ENCODE data around the gene MR1. TPM values are rescaled to one million over a fixed set of nuclear protein-coding genes. Genes with fewer than 3 reads are reported as not detected.

Gene MR1
- total and polyA plus RNA-seq, 9 of the 15 experiments (the other 6 are each of a cell fraction or from before 2014, with no cell fraction given), result 9.7 to 21.7 (median 15.6) TPM

DNA sequence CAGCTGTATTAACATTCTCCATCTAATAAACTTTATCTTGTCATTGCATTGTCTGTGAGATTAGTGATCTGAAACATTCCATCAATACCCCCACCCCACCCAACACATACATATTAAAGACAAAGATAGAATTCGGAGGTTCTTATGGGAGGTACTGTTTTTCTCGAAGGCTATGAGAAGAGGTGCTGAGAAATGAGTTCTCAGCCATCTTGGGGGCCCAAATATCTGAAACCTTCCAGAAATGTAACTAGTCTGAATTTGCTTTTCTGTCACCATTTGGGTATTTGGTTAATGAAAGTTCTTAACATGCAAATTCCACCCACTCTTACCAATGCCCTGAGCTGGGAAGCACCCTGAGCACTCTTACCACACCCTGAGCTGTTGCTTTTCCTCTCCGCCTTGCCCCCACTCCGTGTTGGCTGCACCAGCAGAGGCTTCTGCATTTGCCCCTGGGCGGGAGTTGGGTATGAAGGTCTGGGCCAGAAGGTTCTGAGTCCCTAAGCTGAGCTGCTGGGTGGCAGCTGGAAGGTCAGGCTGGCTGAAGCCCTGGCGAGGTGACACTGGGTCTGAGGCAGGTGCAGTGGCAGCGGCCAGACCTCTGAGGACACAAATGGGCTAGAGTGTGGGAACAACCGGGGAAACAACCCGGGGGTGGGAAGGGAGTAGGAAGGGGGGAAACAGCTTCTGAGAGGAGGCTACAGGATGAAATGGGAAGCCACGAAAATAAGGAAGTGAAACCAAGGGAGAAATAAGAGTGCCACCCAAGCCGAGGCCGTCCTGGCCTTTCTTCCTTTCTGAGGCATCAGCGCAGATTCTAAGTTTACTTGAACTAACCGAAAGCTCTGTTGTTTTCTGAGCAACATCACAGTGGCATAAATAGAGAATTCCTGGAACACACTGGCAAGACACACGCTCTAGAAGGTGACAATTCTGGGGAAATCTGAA, 28.4 kb downstream of the MR1 start:
- in situ Hi-C loops (cut with MboI) (no loop called here), intact Hi-C loops (cut with micrococcal nuclease) (no loop called here)
- no peak for FAIRE-seq
- H4K20me1 ChIP-seq (replicated peaks; ENCODE audit: control insufficient read depth, insufficient read depth, low read length), result no peaks in the 10 kb centered on the region
- ATAC-seq, result peak; percentile 39
- ChIA-PET POLR2A (interaction anchor here (0.7 to 1.7 kb wide), 7 partner anchors 11 to 336 kb away, joined by 3 to 5 read pairs (median 3); no protein-coding TSS in a partner anchor), CTCF (ENCODE audit: low intra/inter-chr PET ratio) (no interaction called here)
- no peaks in the 10 kb centered on the region for H3K79me2 ChIP-seq (ENCODE audit: control insufficient read depth, insufficient read depth, low read length)
- peaks cover 0 to 12% of the 10 kb centered on the region in 2 experiments; a peak in 1 of 5 replicates for H3K27me3 ChIP-seq (ENCODE audit: control insufficient read depth in 2 of 2, insufficient read depth in 2 of 2, low read length in 2 of 2)
- TF ChIP-seq SPI1 (IDR thresholded peaks at IDR 0.05; ENCODE audit: borderline replicate concordance, low read depth, low read length) (peak; percentile 87; the same call in 1 of the 2 replicates), DPF2 (IDR thresholded peaks at IDR 0.05) (no peak)
- H3K9me1 ChIP-seq (ENCODE audit: control insufficient read depth, insufficient read depth, low read length), result no peaks in the 10 kb centered on the region
- H3K36me3 ChIP-seq (ENCODE audit: control insufficient read depth, insufficient read depth, low read length), result no peaks in the 10 kb centered on the region
- peak overlapping the region; percentile 48 for H2AFZ ChIP-seq (ENCODE audit: low read depth, low read length)
- H3K4me2 ChIP-seq (ENCODE audit: insufficient read depth, low read length), result no peak overlapping the region
- peaks cover 5 to 7% of the 10 kb centered on the region in 2 experiments; a peak in 3 of 5 replicates for H3K4me1 ChIP-seq (replicated peaks in 1 of 2; ENCODE audit: control insufficient read depth in 2 of 2, insufficient read depth in 2 of 2, low read length in 2 of 2)
- no peak overlapping the region for H3K27ac ChIP-seq (ENCODE audit: extremely low read depth, low read depth, low read length)
- BruUV-seq (replicated peaks), result no TSS peak
- no peaks in the 10 kb centered on the region for H3K9me3 ChIP-seq (replicated peaks; ENCODE audit: control insufficient read depth, insufficient read depth, low read depth, low read length)
- peak overlapping the region in 1 of 2 experiments; percentile 65; a peak in 1 of 4 replicates for H3K9ac ChIP-seq (ENCODE audit: insufficient read depth in 1 of 2, low read depth in 2 of 2, low read length in 2 of 2)
- 37% methylated on average over 15 of the region's 15 CpGs for WGBS (ENCODE audit: insufficient coverage, low coverage, missing lambda C conversion rate)
- DNase-seq (ENCODE audit: extremely low read depth in 1 of 4, low spot score in 3 of 4), result no peak
- no peak overlapping the region for H3K4me3 ChIP-seq

- ChIA-PET POLR2A (interaction anchor here (0.7 to 1.7 kb wide), 6 partner anchors 10 to 337 kb away, joined by 3 to 5 read pairs (median 3); no protein-coding TSS in a partner anchor), CTCF (ENCODE audit: low intra/inter-chr PET ratio) (no interaction called here)
- peak; percentile 19; the same call in 2 of the 3 replicates for ATAC-seq
- Histone ChIP-seq H2AFZ (ENCODE audit: low read depth, low read length) (peak overlapping the region; percentile 48), H3K79me2 (ENCODE audit: control insufficient read depth, insufficient read depth, low read length) (no peaks in the 10 kb centered on the region), H3K27ac (ENCODE audit: extremely low read depth, low read depth, low read length) (no peak overlapping the region), H3K36me3 (ENCODE audit: control insufficient read depth, insufficient read depth, low read length) (no peaks in the 10 kb centered on the region), H3K4me2 (ENCODE audit: insufficient read depth, low read length) (no peak overlapping the region), H4K20me1 (replicated peaks; ENCODE audit: control insufficient read depth, insufficient read depth, low read length) (no peaks in the 10 kb centered on the region), H3K4me1 (replicated peaks in 1 of 2; ENCODE audit: control insufficient read depth in 2 of 2, insufficient read depth in 2 of 2, low read length in 2 of 2) (peaks cover 5 to 7% of the 10 kb centered on the region in 2 experiments; a peak in 3 of 5 replicates), H3K4me3 (no peak overlapping the region), H3K9ac (ENCODE audit: insufficient read depth in 1 of 2, low read depth in 2 of 2, low read length in 2 of 2) (no peak overlapping the region), H3K27me3 (ENCODE audit: control insufficient read depth in 2 of 2, insufficient read depth in 2 of 2, low read length in 2 of 2) (peaks cover 0 to 12% of the 10 kb centered on the region in 2 experiments; a peak in 1 of 5 replicates), H3K9me3 (replicated peaks; ENCODE audit: control insufficient read depth, insufficient read depth, low read depth, low read length) (no peaks in the 10 kb centered on the region), H3K9me1 (ENCODE audit: control insufficient read depth, insufficient read depth, low read length) (no peaks in the 10 kb centered on the region)
- no peak for DNase-seq (ENCODE audit: extremely low read depth in 1 of 4, low spot score in 3 of 4)
- in situ Hi-C loops (cut with MboI) (no loop called here), intact Hi-C loops (cut with micrococcal nuclease) (no loop called here)
- 45% methylated on average over 6 of the region's 6 CpGs for WGBS (ENCODE audit: insufficient coverage, low coverage, missing lambda C conversion rate)
- BruUV-seq (replicated peaks), result no TSS peak
- TF ChIP-seq MYNN (IDR thresholded peaks at IDR 0.05), result no peak
- no peak for TF ChIP-seq MYNN (CRISPR knock-in tag; IDR thresholded peaks at IDR 0.05)
- TF ChIP-seq SNRNP70 (optimal IDR thresholded peaks at IDR 0.05; ENCODE audit: low read depth, low read length), result no peak
- peak; percentile 11 for FAIRE-seq
Measured at GRCh38 chr1:181062836-181063428, 29.1 kb downstream of the MR1 start.
